HS-5 (cell line): Measurements from ENCODE around the gene CD44.

Experiments
- DNase-seq: peaks from one replicate; pipeline ENCODE4 v3.0.0-alpha.2; 2012; ENCODE audit warnings: low read depth

The CD44 gene

DNA sequence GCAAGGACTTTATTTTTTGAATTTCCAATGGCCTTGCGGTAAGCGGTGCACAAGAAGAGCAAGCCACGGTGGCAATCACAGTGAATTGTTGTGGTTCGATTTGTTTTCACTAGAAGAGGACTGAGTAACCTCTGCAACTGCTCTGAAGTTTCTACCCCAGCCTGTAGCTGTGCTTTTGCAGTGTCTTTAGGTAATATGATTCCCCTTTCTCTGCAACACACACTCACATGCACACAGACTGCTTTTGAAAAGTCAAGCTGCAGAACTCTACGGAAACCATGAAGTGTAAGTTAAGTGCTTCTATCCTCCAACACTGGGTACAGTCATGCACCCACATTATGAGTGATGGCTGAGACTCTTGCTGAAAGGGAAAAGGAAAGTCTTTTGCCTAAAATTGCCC, 38.4 kb downstream of the CD44 start:
- DNase-seq: no peak

- no peak for DNase-seq
Measured at GRCh38 chr11:35178067-35178805, 39.3 kb downstream of the CD44 start.

- no peak for DNase-seq
Measured at GRCh38 chr11:35178873-35179272, 39.9 kb downstream of the CD44 start.

DNA sequence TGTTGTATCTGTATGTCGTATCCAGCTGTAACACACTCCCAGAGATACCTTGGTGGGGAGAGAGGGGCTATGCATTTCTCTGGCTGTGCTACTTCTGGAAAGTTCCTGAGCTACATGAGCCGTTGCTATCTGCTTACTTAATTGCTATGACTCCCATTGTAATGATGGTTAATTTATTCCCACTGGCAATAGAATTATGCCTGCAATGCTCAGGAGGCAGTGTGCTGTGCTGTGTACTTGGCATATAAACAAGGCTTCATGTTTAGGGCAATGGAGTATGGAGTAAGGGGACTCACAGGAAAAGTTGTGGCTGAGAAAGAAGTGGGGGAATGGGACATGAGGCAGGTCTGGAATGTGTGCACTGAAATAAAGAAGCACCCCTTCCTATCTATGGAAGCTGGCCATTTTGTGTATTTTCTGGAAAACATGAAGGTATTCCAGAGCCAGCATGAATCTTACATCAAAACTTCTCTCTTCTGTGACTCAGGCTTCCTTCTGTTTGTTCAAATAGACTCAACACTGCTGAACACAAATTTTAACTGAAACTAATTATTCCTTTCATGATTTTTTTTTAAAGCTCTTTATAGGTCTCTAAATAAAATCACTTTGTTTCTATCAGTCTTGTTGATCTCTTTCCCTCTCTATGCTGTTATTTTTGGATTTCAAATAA, 40.6 kb downstream of the CD44 start:
- DNase-seq: no peak

- no peak for DNase-seq
Measured at GRCh38 chr11:35180317-35181233, 41.6 kb downstream of the CD44 start.

DNA sequence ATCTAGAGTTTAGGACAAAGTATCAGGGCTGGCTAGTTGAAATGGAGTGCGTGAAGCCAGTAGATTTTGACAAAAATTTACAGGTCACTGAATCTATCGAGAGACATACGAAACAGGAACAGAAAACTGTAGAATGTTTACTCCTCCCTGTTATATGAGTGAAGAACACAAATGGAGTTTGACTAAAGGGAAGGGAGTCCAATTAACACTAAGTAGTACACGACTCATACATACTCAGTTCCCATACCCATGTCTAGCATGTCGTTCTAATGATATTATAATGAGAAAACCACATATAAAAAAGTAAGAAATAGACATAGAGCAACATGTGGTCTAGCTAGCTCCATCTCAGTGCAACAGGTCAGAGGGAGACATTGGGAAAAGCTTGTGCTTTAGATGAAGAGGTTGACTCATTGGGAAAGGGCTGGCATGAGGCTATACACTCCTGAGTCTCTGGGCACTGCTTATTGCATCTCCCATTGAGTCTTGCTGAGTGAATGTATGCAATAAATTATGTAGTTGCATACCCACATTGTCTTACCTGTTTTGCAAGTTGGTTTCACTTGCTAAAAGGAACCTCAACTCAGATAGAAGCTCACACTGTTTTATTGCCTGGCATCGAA, 43.5 kb downstream of the CD44 start:
- no peak for DNase-seq

DNA sequence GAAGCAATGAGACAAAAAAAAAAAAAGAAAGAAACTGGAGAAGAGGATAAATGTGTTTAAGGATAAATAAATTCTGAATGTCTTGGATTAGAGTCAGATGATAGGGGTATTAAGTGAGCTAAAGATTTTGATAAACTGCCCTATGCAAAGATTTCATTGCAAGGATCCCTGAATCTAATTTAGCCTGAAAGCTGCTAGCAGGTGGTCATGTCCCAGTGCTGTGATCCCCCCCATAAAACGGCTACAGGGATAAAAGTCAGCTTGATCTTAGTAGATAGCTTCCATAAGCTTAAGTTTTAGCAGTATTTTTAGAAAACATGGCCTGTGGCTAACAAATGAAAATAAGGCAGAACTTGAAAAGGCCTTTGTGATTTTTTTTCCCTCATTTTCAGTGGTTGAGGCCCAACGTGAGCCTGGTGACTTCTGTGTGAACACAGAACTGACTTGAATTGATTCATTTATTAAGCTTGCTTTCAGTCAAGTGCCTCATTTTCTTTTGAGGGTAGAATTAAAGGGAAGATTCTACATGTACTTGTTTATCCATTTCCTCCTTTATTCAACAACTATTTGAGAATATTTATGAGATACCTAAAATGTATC, 44.5 kb downstream of the CD44 start:
- DNase-seq: no peak

DNA sequence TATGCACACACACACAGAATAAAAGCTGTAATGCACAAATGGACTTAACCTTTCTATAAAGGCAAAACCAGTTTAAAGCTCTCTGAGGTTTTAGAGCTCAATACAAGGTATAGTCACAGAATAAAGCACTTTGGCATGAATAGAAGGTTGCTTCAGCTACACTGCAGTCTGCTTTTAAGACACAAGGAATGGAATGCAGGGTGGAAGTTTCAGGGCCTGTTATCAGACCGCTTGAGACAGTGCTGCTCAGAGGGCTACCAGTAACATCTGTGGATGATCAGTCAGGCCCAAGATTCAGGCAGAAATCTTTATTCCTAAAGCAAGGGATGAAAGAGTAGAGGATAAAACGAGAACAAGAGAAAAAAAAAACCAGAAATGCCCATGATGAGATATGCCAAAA, 46.7 kb downstream of the CD44 start:
- no peak for DNase-seq

DNA sequence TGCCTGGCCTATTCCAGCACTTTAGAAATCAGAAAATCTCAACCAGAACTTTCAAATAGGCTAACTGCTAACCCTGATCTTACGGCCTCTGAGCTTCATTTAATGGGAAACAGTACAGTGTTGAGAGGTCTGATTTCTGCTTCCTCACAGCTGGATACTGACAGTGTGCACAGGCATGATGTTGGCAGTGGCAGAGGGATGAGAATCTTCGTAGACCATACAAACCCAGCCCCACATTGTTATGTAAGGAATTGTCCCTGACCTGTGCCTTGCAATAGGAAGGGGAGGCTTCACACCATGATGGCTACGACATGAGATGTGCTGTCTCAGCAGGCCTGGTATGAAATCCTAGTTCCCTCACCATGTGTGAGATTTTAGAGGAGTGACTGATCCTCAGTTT, 49.0 kb downstream of the CD44 start:
- no peak for DNase-seq

GRCh38 chr11:35190804-35191348, 51.9 kb downstream of the CD44 start:
- no peak for DNase-seq

GRCh38 chr11:35192347-35192746, 53.4 kb downstream of the CD44 start:
- DNase-seq: no peak

GRCh38 chr11:35193767-35194166, 54.8 kb downstream of the CD44 start:
- DNase-seq: no peak

- no peak for DNase-seq
Measured at GRCh38 chr11:35197292-35197691, 58.3 kb downstream of the CD44 start.

DNA sequence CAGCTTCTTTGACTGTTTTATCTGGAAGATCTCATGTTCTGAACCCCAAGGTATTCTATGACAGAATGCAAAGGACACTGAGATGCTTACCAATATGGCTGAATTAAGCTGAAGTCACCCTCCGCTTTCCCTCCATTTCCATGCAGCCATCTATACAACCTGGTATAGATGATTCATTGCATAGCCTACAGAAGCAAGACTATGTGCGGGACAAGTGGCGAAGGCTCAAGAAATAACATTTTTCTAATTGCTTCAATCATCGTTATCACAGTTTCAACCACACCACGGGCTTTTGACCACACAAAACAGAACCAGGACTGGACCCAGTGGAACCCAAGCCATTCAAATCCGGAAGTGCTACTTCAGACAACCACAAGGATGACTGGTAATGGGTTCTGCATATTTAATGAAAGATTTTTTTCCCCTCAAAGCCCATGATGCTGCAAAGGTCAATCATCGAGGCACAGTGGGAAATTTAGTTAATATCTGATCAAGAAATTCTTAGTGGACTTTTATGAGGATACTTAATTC, 61.9 kb downstream of the CD44 start:
- DNase-seq: no peak

GRCh38 chr11:35204614-35205013, 65.6 kb downstream of the CD44 start:
- no peak for DNase-seq

DNA sequence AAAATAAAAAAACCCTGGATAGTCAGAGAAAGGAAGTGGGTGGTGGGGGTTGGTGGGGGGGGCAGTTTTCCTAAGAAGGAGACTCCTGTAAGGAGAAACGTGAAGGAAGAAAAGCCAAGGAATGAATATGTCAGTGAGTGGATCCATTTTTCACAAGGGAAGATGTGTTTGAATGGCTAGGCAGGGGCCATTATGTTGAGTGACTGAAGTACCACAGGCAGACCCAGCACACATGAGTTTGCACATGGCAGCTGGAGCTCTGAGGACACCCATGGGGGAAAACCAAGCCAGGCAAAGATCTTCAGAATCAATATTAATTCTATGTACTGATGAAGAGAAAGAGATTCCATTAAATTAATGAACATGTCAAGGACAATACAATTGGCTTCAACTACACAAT, 67.6 kb downstream of the CD44 start:
- DNase-seq: no peak

GRCh38 chr11:35207471-35208403, 68.8 kb downstream of the CD44 start:
- no peak for DNase-seq

- DNase-seq: no peak
Measured at GRCh38 chr11:35208795-35209194, 69.8 kb downstream of the CD44 start.

DNA sequence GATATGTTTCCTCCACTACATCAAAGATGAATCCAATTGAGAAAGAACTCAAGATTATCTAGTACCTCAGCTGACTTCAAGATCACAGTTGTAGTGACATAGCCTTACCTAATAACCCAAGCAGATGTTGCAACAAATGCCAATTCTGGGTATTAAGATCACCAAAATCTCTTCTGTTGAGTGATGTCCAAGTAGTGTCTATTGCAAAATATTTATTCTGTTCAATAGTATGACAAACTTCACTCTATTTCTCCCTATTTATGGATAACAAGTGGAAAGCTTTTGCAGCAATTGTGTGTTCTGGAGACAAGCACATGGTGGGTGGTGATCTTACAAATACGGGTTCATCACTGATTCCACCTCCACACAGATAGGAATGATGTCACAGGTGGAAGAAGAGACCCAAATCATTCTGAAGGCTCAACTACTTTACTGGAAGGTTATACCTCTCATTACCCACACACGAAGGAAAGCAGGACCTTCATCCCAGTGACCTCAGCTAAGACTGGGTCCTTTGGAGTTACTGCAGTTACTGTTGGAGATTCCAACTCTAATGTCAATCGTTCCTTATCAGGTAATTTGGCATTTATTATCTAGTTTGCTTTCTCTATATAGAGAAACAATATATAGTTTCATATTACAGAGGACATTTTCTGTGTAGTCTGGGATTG, 72.0 kb downstream of the CD44 start:
- DNase-seq: no peak

- no peak for DNase-seq
Measured at GRCh38 chr11:35211952-35212351, 73.0 kb downstream of the CD44 start.
